LHCN-M2 (cell line): ENCODE results near the gene ARMH1. TPM values are rescaled to one million over a fixed set of nuclear protein-coding genes. Genes with fewer than 3 reads are reported as not detected.
A peak's percentile ranks its signal among the peaks of the same experiment; 100 is the strongest.
"Not testable (repeated sequence)": the region's sequence is repeated elsewhere in the genome, so short reads cannot be mapped to it uniquely, and the experiment has no call there.

Experiments
- DNase-seq: peaks from one replicate; pipeline ENCODE4 v3.0.0-alpha.2; 2012; ENCODE audit warnings: low read depth
- total RNA-seq: library from RNA; depleted of rRNA; stranded (reverse); fragments of >200 nt; gene quantifications from 2 replicates; pipeline ENCODE4 v1.2.3, GENCODE V29; 2014

The ARMH1 gene
- total RNA-seq, 1 experiment from 2014 or later = not detected

DNA sequence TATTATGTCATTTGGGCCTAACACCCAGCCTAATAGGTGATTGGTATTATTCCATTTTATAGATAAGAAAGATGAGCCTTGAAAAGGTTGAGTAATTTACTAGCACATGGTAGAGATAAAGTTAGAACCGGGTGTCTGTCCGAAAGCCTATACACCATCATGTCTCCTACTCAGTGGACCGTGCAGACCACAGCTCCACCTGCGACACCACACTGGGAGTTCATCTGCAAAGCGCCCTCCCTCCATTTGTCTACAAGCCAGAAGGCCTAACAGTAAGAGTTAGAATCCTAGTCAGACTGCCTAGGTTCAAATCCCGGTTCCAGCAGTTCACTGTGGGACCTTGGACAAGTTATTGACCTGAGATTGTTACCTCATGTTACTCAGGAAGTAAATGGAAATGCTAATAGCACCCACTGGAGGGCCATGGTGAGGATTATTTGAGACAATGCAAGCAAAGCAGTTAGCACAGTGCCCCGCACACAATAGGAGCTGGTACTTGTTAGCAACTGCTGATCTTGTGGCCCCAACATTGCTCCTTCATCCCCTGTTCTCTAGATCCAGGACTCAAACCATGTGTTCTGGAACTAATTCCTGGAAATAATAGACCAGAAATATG is 20.5 kb downstream of the ARMH1 start:
- DNase-seq = no peak

DNA sequence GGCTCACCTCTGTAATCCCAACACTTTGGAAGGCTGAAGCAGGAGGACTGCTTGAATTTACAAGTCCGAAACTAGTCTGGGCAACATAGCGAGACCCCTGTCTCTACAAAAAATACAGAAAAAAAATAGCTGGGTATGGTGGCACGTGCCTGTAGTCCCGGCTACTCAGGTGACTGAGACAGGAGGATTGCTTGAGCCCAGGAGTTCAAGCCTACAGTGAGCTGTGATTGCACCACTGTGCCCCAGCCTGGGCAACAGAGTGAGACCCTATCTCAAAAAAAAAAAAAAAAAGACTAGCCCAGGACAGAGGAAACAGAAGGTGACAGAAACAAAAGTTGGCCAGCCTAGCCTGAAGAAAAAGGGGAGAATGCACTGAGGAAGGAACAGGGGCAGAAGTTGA is 21.2 kb downstream of the ARMH1 start:
- DNase-seq = no peak

GRCh38 chr1:44696101-44696500 is 21.6 kb downstream of the ARMH1 start:
- no peak for DNase-seq

DNA sequence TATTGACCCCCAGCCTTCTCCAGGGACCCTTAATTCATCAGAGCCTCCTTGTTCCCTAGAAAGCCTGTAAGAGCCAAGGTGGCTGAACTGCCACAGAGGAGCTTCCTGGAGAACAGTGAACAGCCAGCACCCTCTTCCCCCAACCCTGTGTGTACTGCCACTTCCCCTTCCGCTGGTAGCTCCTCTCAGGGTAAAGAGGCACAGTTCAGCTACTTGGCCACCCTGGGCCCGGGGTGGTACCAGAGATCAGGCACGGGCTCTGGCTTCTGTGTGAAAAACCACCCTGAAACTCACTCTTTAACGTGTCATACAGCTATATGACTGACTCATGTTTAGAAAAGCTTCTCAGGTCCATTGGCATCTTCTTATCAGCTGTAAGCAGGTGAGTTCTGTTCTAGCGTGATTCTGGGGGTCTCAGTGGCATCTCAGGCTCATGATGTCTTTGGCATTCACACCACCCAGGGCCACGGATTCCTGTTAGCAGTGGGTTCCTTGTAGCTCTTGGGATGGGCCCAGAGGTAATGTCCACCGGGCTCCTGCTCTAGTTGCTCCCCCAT is 22.4 kb downstream of the ARMH1 start:
- no peak for DNase-seq

DNA sequence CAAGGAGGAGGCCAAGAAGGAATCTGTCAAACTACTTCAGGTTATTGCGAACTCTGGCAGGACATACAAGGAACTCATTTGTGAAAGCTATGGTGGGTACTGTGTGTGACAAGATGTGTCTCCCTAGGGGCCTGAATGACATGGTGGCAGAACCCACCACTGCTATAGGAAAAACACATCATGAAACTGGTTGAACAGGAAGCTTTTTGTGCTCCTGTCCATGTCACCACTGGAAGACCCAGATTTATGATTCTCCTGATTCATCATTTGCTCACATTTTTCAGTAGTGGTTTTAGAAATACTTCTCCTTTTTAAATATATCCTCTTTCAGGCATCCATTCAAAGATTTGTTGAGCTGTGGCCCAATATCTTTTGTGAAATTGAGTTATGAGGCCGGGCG is 23.6 kb downstream of the ARMH1 start:
- DNase-seq = no peak

DNA sequence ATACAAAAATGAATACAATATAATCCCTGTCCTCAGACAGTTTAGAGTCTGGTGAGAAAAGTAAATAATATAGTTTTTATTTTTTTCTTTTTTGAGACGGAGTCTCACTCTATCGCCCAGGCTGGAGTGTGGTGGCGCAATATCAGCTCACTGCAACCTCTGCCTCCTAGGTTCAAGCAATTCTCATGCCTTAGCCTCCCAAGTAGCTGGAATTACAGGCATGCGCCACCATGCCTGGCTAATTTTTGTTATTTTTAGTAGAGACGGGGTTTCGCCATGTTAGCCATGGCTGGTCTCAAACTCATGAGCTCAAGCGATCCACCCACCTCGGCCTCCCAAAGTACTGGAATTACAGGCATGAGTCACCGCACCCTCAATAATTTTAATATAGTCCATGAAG is 24.9 kb downstream of the ARMH1 start:
- DNase-seq = not testable (repeated sequence)

- no peak for DNase-seq
Observed at GRCh38 chr1:44700573-44700972, 26.1 kb downstream of the ARMH1 start.

- no peak for DNase-seq
Observed at GRCh38 chr1:44701141-44701573, 26.6 kb downstream of the ARMH1 start.

DNA sequence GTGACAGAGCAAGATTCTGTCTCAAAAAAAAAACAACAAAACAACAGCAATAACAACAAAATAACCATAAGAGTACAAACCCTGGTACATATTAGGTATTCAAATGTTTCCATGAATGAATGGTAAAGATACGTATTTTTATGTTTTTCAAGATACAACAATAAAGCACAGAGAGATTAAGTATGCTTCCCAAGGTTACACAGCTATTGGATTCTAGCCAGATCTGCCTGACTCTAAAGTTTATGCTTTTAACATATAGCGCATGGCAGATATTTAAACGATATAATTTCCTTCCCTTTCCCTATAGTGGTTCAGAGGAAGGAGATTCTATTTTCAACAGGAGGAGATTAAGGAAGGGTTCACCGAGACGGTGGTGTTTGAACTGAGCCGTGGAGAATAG is 31.0 kb downstream of the ARMH1 start:
- DNase-seq = no peak

DNA sequence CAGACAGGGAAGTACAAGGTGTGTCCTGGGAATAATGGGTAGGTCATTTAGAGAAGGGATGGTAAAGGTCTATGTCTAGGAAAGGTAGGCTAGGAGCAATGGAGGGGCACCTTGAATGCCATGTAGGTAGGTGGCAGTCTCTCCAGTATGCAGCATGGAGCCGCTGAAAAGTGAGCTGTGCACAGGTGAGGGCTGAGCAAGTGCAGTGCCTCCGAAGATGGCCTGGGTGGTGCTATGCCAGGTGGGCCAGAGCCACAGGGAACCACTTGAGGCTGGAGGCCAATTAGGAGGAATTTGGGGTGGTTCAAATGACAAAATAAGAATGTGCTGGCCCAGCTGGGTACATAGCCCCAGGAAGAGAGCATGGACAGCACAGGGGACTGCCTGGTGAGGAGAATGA is 31.4 kb downstream of the ARMH1 start:
- no peak for DNase-seq

DNA sequence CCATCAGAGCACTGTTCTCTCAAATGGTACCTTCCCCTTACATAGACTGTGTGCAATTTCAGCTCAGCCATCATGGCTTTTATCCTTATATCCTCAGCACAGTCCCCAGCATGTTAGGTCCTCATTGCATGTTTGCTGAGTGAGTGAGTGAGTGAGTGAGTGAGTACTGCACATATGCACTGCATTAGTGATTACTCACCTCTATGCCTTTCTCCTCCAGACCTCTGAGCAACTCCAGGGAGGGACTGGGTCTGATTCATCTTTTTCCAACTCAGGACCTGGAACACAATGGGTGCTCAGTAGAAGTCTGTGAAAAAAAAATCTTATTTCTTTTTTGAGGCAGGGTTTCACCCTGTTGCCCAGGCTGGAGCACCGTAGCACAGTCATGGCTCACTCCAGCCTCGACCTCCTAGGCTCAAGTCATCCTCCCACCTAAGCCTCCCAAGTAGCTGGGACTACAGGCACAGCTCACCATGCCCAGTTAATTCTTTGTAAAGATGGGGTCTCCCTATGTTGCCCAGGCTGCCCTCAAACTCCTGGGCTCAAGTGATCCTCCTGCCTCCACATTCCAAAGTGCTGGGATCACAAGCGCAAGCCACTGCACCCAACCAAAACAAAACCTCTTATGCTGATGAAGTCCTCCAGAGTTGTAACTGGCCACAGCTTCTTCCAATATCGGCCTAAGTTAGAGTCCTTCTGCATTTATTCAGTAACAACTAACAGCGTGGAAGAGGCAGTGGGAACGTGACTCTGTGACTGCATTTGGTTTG is 32.8 kb downstream of the ARMH1 start:
- DNase-seq = peak; percentile 84

GRCh38 chr1:44707959-44708831 is 33.7 kb downstream of the ARMH1 start:
- DNase-seq = peak; percentile 72

GRCh38 chr1:44713321-44713781 is 38.8 kb downstream of the ARMH1 start:
- peak; percentile 38 for DNase-seq

DNA sequence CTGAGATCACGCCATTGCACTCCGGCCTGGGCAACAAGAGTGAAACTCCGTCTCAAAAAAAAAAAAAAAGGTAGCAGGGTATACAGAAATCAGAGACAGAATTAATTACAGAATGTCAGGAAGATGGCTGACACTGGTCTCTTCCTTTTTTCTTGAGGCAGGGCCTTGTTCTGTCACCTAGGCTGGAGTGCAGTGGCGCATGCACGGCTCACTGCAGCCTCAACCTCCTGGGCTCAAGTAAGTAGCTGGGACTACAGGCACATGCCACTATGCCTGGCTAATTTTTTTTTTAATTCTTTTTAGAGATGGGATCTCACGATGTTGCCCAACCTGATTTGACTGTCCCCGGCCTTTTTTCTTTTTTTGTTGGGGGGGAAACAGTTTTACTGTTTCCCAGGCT is 40.0 kb downstream of the ARMH1 start:
- no peak for DNase-seq

DNA sequence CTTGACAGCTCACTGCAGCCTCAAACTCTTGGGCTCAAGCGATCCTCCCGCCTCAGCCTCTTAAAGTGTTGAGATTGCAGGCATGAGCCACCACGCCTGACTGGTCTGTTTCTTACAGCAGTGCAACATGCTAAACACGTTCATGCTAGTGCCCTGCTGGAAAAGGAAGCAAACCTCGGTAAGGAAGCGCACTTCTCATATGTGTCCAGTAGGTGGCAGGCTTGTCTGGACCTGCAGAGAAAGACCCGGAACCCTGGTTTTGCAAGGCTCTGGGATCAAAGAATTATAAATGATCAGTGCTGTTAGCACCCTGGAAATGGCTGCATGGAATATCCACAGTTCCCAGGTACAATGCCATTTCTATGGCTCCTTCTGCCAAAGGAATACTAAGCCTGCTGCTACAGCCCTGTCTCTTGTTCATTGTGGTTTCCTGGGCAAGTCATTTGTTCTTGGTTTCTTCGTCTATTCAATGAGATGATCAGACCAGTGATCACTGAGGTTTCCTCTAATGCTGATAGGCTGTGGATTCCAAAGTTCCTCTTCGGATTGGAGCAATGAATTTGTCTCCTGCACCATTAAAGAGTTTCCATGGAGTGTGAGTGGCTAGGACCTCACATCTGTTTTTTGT is 40.5 kb downstream of the ARMH1 start:
- DNase-seq = peak; percentile 67

DNA sequence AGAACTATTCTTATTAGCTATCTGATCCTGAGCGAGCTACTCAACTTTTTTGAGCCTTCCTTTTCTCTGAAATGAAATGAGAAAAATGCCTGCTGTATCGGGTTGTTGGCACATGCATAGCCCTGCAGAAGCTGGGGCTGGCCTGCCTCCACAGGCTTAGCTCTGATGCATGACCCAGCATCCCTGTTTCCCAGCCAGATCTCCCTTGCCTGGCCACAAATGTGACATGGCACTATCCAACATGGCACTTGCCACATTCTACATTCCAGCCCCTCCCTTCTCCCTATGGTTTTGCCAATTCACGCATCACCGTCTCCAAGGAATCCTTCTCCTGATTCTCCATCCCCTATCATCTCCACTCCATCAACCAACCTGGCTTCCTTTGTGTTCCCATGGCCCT is 42.6 kb downstream of the ARMH1 start:
- no peak for DNase-seq

DNA sequence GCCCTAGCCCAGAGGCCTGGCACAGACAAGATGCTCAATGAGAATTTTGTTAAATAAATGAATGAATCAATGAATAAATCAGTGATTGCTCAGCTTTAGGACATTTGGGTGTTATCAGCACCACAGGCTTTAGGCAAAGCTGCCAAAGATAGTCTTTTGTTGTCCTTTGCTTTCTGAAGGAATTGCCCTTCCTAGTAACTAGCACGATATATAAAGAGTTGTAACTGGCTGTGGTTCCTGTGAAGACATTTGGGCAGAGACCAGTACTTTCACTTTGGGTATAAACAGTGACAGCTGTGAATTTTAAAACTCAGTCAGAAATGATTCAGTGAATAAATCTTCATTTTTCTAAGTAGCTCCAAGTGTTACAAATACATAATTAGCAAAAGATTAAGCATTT is 43.1 kb downstream of the ARMH1 start:
- peak; percentile 26 for DNase-seq

GRCh38 chr1:44718091-44718490 is 43.6 kb downstream of the ARMH1 start:
- DNase-seq = no peak

DNA sequence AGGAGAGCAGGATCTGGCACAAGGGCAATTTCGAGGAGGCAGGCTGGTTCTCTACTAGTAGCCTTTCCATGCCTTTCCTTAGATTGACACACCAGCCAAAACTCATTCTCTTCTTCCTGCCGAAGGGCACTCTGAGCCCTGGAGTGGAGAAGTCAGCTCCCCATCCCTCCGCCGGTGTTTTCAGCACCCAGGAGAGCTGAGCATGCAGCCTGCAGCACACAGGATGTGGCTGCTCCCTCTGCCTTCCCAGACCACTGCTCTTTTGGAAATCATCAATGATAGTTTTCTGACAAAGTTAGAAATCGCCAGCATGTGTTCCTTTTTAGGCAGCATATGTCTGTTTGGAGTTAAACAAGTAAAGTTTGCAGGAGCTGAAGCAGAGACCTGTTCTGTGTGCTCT is 44.8 kb downstream of the ARMH1 start:
- no peak for DNase-seq

DNA sequence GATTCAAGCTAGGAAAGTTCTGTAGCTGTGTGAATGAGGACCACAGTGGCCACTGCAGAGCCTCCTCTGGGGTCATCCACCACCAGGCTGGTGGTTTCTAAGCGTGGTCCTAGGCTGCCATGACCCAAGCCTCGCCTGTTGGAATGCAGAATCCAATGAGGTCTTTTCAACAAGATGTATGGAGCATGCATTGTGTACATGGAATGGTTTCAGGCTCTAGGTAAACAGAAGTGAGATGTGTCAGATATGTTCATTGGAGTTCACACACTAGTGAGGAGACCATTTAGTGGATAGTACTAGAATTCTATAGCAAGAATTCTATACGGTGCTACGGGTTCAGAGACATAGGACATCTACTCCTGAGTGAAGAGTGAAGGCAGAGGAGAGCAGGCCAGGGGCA is 45.8 kb downstream of the ARMH1 start:
- no peak for DNase-seq
